ENCODE measurements around the gene MYO5A.
"Not testable (repeated sequence)": the region's sequence is repeated elsewhere in the genome, so short reads cannot be mapped to it uniquely, and the experiment has no call there.

The MYO5A gene

DNA sequence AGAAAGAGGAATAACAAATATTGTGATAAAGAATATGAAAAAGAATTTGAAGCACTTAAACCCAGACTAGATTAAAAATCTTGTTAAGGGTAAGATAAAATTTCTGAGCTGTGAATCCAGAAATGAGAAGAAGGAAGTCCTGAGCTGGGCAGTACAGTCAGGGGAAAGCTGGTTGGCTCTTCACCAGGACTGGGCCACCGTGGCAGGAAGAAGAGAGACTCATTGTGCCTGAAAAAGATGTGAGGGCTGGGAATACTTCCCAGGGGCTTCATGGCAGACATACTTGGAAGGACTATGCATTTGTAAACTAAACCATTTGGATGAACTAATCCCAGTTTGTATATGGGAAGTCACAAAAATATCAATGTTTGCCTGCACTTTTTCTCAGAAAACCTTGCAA lies 204.6 kb downstream of the MYO5A start:
- DNase-seq, result no peak

DNA sequence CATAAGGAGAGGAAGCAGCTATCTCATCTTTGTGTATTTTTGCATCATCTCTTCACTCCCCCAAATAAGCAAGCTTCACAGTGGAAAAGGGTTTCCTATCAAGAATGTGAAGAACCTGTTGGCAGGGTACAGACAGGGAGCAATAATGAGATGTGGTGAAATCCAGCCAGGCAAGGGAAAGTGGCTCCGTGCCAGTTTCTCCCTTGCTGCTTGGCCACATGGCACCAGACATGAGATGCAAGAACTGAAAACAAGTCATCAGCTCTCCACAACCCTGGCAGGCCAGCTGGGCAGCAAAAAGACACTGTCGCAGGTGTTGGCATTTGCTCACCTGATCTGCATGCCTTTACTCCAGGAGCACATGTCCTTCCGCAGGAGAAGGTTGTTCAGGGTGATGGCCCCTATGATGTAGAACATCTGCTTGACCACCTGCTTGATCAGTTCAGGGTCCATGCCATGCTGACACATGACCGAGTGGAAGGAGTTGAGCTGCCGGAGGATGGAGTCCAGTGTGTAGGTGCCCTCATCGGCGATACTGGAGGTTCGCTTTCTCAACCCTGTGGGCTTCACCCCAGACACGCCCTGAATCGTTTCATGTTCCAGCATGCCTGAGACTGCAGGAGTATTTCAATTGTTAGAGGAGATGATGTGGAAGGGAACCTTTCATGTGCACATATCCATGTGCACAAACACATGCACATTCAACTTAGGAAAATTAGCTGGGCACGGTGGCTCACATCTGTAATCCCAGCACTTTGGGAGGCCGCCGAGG lies 209.8 kb downstream of the MYO5A start:
- no peak for DNase-seq

DNA sequence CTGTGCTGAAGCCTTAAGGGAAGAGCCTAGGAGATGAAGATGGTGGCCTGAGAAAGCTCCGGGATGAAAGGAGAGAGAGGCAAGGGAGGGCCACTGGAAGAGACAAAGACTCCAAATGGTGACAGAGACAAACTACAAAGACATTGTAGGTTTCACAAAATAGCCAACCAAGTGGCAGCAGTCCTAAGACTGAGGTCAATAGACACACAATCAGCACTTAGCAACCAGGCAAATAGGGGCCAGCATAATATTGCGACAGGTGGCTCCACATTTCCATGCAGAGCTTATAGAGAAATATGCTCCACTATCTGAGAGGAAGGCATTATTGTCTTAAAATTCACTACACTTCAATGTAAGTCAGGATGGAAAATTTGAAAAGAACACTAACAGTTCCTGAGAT lies 211.0 kb downstream of the MYO5A start:
- DNase-seq, result no peak

DNA sequence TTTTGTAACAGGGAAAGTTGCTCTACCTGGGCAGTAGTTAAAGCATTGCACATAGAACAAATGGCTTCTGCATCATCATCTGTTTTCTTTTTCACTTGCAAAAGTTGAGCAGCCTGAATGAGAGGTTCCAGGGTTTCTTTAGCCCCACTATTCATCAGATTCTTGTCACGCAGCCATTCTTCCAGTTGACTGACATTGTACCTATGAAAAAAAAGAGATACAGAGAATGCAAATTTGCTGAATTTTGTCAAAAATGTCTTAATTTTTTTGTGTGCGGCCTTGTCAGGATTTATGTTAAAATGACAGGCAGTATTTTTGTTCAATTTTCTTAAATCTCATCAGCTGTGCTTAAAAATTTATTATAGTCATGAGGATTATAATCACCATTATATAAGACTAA lies 211.7 kb downstream of the MYO5A start:
- no peak for DNase-seq

DNA sequence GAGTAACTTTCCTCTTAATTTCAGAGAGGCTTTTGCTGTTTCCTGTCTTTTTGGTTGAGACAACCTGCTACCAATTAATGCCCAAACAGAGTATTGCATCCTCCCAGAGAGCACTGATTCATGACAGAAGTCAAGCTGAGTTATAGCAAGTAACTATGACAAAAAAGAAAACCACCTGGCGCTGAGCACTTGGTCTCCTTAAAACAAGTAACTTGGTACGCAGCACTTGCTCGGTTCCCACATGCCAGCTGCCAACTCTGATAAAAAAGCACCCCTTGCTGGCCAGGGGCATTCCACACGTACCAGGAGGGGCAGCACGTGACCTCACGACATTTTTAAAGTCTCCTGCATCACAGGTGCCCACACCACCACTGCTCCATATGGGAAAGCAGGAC lies 219.5 kb downstream of the MYO5A start:
- DNase-seq, result no peak

DNA sequence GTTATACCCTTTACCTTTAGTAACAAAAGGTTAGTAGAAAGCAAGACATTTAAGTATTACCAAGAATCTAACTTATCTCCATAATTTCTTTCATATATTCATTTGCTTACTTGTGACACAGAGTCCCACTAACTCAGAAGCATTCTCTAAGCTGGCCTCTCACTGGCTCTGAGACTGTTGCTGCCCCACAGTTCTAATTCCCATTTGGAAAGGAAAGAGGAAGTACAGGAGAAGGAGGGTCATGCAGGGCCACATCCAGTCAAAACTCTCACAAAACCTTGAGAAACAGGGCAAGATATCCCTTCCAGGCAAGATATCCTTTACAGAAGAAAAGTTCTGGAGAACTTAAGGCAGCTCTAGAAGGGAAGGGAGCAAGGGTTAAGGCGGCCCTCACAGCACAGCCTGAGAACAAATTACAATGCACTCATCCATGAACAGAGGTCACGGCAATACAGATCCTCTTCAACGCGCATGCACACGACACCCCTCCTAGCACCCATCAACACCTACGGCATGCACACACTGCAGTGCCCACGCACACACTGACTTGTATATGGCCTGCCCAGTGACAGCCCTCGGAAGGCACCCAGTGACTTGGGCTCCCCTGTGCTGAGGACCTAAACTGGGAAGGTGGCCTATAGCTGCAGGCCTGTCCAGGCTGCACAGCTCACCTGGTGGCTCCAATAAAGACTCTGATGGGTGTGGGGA lies 220.1 kb downstream of the MYO5A start:
- DNase-seq, result peak; percentile 34 to 57

DNA sequence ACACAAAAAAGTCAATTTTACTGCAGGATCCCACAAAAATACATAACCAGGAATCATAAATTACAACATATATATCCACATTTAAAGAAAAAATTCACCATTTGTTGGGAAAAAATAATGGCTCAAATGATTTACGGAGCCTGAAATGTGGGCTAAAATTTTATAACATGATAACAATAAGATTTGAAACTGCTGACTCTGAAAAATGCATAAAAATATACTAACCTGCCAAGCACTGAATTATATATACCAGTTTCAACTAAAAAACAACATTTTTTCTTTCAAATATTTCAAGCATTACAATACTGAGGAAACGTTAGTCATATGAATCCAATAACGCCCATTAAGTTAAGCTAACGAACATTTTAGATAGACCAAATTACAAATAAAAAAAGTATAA lies 220.8 kb downstream of the MYO5A start:
- DNase-seq, result no peak

DNA sequence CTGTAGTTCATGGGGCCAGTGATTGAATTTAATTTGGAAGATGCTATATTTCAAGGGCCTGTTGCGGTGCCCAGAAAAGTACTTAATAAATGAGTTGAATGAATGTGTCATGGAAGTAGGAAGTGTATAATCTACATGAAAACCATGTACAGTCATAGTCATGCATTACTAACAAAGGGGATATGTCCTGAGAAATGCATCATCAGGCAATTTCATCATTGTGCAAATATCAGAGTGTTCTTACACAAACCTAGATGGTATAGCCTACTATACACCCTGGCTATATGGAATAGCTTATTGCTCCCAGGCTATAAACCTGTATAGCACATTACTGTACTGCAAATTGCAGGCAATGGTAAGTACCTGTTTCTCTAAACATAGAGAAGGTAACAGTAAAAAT lies 222.4 kb downstream of the MYO5A start:
- peak; percentile 68 to 89 for DNase-seq

DNA sequence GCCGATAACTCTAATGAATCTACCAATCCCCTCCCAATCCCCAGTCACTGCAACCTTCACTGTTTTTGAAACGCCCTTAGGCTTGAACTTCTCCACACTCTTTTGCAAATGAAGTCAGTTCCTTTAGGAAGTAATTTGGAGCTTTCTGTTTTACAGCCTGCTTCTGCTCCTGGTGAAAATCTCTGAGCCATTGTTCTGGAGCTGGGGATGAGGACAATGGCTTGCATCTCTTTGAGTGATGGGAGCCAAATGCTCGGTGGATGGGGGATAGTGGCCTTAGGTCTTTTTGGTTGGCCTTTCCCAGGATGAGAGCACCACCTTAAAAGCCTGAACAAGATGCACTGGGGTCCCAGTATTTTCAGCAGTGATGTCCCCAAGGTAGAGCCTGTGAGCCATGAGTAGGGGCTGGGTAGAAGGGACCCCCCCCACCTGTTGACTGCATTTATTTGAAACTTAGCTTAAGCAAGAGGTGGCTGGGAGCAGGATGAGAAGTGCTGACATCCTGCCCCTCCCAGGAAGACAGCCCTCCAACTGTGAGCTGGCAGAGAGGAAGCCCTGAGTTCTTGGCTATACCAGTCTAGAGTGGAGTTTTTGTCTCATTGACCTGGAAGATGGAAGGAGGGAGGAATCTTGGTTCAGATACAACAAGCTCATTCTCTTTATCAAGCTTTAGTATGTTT lies 225.4 kb downstream of the MYO5A start:
- DNase-seq, result no peak

DNA sequence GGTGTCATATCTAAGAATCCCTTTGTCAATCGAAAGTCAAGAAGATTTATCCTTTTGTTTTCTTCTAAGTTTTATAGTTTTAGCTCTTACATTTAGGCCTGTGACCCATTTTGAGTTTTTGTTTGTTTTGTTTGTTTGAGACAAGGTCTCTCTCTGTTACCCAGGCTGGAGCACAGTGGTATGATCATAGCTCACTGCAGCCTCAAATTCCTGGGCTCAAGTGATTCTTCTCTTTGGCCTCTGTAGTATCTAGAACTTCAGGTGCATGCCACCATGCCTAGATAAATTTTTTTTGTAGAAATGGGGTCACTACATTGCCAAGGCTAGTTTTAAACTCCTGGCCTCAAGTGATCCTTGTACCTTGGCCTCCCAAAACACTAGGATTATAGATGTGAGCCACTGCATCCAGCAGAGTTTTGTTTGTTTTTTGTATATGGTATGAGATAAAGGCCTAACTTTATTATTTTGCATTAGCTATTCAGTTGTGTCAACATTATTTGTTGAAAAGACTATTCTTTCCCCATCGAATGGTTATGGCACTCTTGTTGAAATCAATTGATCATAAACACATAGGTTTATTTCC lies 227.3 kb downstream of the MYO5A start:
- DNase-seq, result no peak

DNA sequence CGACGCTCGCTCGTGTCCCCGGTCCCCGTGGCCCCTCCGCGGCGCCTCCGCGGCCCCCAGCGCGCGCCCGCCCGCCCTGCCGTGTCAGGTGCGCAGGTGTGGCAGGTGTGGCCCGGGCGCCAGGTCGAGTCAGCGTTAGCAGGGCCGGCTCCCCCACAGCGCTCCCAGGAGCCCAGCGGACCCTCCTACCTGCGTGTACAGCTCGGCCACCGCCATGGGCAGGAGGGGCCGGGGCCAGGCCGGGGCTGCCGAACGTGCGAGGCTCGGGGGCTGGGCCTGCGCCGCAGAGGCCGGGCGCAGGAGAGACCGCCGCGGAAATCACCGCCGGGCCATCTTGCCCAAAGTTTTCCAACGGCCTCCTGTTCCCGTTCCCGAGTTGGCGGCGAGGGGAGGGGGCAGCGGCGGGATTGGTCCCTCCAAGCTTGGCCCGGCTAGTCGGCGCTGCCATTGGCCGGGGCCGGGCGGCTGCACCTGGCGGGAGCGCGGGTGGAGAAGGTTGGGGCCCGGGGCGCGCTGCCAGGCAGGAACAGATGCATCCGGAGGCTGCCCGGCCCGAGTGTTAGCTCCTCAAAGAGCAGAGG lies 233.2 kb downstream of the MYO5A start, which contains the start of gene MYO5C:
TSS of gene MYO5C (minus strand) at position 384 of the 581 bp plus-strand sequence. CDS start at position 216, 168 bp downstream.
- DNase-seq, result no peak

DNA sequence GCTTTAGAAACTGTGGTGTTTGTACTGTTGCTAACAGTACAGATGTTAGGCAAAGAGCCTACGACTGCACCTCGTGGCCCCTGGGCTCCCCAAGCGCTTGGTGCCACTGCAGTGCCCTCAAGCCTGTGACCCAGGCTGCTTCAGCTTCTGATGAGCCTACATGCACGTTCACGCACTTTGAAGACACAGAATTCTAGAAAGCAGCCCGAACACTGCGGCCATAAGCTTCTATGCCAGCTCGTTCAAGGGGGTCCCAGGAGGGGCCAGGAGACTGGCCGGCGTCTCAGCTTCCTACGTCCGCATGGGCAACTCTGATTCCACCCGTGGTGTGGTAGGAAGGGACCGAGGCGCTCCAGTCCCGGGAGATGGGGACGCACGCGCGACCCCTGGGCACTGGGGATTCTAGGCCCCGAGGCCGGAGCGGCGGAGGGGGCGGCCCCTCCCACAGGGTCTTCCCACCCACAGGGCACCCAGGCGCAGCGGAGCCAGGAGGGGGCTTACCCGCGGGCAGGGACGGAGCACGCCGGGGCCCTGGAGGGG lies 233.7 kb downstream of the MYO5A start:
- no peak for DNase-seq

DNA sequence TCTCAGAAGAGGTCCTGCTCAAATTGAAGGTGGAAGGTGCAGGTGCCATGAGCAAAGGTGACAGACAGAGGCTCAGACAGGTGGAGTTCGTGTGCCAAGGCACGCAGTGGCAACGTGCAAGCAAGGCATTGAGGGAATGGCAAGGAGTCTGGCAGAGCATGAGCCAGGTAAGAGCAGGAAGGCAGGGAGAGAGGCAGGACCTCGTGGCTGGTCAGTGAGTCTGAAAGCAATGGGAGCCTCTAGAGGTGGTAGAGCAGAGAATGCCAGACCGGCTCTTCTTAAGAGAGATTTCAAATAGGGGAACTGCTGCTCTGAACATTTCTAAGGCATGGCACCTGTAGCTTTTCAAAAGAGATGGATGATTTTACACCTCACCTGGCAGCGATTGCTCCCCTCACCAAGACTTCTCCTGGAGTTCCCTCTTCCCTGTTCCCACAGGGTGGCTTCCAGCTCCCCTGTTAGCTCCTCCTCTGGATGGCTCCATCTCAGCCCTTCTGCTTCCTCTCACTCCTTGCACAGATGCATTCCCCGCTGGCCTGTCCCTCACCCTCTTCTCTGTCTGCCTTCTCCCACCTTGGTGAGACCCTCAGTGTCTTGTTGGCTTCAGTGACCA lies 235.8 kb downstream of the MYO5A start:
- DNase-seq, result no peak

DNA sequence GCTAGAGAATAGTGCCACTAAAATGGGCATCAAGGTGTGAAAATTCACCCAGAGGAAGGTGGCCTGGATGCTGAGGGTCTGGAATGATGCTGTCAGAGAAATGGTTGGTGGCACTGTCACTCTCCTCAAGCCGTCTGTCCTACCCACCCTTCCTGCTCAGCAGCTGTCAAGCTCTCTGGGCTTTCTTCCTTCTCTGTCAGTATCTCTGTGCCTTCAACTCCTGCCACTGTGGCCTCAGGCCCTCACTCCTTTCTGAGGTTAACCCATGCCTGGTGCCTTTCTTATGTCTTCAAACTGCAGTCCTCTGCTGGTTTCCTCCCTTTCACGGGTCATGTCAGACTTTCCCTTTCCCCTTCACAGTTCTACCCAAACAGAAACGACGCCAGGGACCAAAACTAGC lies 237.5 kb downstream of the MYO5A start:
- no peak for DNase-seq

DNA sequence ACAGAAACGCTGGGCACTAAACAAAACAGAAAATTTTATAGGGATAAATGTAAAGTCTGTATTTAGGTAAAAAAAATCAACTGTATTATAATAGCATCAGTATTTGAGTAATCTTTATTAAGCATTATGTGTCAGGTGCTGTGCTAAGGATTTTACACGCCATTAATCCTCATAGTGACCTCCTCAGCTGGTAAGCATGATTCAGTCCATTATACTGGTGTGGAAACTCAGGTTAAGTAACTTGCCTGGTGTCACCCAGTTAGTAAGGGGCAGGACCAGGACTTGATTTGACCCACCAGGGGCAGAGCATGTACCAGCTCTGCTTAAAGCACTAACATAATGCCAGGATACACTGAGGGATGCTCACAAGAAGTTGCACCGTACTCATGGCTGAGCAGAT lies 237.9 kb downstream of the MYO5A start:
- DNase-seq, result no peak

DNA sequence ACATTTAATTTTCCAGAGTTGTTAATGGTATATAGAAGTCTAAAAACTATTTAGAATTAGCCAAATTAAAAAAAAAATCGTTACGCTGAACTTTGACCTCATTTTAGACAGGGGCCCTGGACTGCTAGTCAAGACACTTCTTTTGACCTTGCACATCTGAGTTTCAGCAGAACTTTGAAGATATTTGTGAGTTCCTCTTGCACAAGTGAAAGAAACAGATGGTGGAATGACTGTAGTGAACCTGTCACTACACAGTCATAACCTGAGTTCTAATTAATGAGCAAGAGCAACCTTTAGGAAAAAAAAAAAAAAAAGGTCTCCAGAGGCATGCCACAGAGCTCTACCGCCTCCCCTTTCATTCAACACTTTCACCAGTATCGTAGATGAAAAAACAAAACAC lies 238.4 kb downstream of the MYO5A start:
- DNase-seq, result no peak

DNA sequence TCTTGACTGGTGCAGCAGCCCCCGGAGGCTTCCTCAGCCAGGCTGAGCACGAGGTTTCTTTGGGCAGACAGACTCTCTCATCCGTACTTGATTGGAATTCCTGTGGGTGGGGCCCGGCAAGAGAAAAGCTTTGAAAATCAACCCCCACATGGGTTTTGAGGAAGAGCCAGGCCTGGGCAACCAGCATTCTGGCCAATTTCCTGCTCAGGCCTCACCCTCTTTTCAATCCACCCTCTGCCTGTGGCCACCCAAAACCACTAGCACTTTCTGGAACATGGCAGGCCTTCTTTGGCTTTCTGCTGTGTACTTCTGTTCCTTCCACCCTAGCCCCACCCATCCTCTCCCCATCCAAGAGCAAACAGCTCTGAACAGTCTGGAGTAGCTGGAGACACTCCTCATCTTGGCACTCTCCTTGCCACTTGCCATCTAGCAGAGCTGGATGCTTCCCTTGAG lies 239.0 kb downstream of the MYO5A start:
- DNase-seq, result no peak

DNA sequence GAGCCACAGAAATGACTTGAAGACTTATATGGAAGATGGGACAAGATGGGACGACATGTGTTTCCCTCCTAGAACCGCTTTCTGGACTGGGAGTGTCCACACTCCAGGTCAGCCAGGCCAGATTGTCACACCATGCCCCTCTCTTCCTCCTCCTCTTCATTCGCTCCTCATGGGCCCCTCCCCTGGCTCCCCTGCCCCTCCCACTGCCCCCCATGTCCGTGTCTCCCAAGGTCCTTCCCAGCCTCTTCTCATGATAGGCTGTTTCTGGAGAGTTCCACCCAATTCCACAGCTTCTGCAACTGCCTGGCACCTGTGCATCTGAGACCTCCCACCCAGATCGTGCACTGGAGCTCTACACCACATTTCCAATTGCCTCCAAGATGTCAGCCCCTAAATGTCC lies 239.7 kb downstream of the MYO5A start:
- no peak for DNase-seq

DNA sequence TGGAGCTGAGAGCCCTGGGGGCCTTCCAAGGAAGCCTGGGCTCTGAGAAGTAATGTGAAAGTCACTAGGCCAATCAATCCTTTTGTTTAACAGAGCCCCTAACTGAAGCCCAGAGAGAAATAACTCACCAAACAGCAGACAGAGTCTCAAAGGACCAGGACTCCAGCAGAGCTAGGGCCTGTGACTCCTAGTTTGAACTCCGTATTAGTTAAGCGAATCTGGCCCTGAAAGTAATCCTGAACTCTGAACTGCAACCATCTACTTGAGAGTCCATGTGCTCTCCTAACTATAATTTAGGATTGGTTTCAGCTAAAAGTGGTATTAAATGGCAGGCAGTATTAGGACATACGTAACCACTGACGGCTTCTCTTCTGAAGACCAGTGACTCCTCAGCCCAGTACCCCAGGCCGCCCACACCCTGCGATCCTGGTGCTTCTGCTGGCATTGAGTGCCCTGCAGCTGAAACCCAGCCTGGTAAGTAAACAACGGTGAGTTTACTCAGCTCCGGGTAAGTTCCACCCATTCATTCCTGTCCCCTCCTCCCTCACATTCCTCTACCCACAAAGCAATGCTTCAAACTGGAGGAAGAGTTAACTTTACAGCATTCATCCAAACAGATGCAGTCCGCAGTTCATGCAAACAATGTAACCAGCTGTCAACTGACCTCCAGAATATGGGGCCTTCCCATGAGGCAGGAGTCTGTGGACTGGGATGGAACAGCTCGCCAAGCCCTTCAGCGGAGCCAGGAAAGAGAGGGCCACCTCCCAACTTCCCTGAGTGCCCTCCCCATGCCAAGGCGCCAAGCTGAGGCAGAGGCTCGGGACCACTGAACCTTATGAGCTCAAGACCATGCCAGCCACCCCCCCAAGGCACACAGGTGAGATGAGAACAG lies 240.4 kb downstream of the MYO5A start:
- DNase-seq, result no peak

DNA sequence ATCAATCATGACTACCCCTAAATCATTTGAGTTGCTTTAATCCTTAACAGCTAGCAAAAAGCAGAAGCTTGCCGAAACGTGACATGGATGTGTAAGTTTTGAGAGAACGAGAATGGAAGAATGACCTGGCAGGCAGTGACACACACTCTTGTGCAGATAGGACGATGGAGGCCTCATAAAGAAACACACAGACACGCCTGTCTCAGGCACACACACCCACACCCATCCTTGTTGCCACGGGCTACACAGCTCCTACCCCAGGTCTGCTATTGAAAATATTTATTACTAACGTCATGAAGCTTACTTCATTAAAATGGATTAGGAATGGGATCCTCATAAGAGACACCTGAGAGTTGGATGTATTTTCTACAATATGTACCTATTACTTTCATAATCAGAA lies 241.6 kb downstream of the MYO5A start:
- no peak for DNase-seq

DNA sequence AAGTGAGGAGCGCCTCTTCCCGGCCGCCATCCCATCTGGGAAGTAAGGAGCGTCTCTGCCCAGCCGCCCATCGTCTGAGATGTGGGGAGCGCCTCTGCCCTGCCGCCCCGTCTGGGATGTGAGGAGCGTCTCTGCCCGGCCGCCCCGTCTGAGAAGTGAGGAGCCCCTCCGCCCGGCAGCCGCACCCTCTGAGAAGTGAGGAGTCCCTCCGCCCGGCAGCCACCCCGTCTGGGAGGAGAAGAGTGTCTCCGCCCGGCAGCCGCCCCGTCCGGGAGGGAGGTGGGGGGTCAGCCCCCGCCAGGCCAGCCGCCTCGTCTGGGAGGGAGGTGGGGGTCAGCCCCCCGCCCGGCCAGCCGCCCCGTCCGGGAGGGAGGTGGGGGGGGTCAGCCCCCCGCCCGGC lies 242.7 kb downstream of the MYO5A start:
- not testable (repeated sequence) for DNase-seq

All from inflammatory macrophage treated with lipopolysaccharide for 1 hour (primary cell).